Testis (tissue), 2 donors: ENCODE data around the gene MTURN.

ENCODE experiments used
- CTCF ChIP-seq, 3 experiments: fragments of 450-650 bp in 2 of 3; fragments of 200-600 bp in 1 of 3; sonication (generic) in 1 of 3; IDR thresholded peaks; one replicate each; pipeline ENCODE4 v1.5.1; 2016 to 2019; ENCODE audit warnings: antibody characterized with exemption in 3 of 3, mild to moderate bottlenecking in 2 of 3, moderate library complexity in 1 of 3
- POLR2A ChIP-seq: fragments of 450-650 bp; IDR thresholded peaks from one replicate; pipeline ENCODE4 v1.6.1; 2017; ENCODE audit warnings: antibody characterized with exemption, mild to moderate bottlenecking, moderate library complexity

- TF ChIP-seq CTCF (IDR thresholded peaks at IDR 0.05) (no peak), POLR2A (no peak)
Observed at GRCh38 chr7:30159163-30159562, 24.4 kb downstream of the MTURN start.
